HFFc6 (cell line): Measurements from ENCODE around the gene GRIN2A. TPM values are rescaled to one million over a fixed set of nuclear protein-coding genes. Genes with fewer than 3 reads are reported as not detected.

ENCODE experiments used
- DNase-seq: peaks from one replicate; pipeline ENCODE4 v3.0.0-alpha.2; 2018
- H3K27ac Mint-ChIP-seq: 2 replicates; pipeline ENCODE4 v1.8.0; 2020; ENCODE audit warnings: mild to moderate bottlenecking, mixed read lengths
- H3K27me3 Mint-ChIP-seq: 2 replicates; pipeline ENCODE4 v1.8.0; 2021; ENCODE audit warnings: mild to moderate bottlenecking, moderate library complexity, mixed read lengths; ENCODE audit not compliant: insufficient read depth
- H3K36me3 Mint-ChIP-seq: 2 replicates; pipeline ENCODE4 v1.8.0; 2021; ENCODE audit warnings: low read depth, mixed read lengths
- H3K4me1 Mint-ChIP-seq: 2 replicates; pipeline ENCODE4 v1.8.0; 2020; ENCODE audit warnings: low read depth, mixed read lengths
- H3K4me3 Mint-ChIP-seq: 2 replicates; pipeline ENCODE4 v1.8.0; 2020; ENCODE audit warnings: mild to moderate bottlenecking, moderate library complexity, mixed read lengths
- H3K9me3 Mint-ChIP-seq: 2 replicates; pipeline ENCODE4 v1.8.0; 2020; ENCODE audit warnings: mild to moderate bottlenecking, mixed read lengths
- CTCF ChIP-seq: fragments of 200-600 bp; sonication (generic); IDR thresholded peaks from 2 replicates; pipeline ENCODE4 v1.5.0; 2021; ENCODE audit warnings: antibody characterized with exemption, mild to moderate bottlenecking
- total RNA-seq, 6 experiments: library from RNA; stranded (reverse); fragmentation: NEBNext Ultra II Directional; extraction: Animal tissue kit (Norgen Biotek cat#: 25700); gene quantifications; 2 replicates in 1 of 6; 3 replicates in 5 of 6; pipeline ENCODE4 v1.2.3, GENCODE V29; 2021

GRIN2A gene
- total RNA-seq, 6 experiments from 2014 or later, result 0.02 to 0.18 (median 0.08) TPM; not detected in 1

- Mint-ChIP-seq H3K27ac (no peak overlapping the region), H3K36me3 (no peaks in the 10 kb centered on the region), H3K27me3 (peaks cover 11% of the 10 kb centered on the region), H3K4me1 (peaks cover 7% of the 10 kb centered on the region), H3K4me3 (no peak overlapping the region), H3K9me3 (no peaks in the 10 kb centered on the region)
- no peak for TF ChIP-seq CTCF
- DNase-seq, result no peak
These were observed 133.4 kb downstream of the GRIN2A start for GRCh38 chr16:10048850-10049249.

GRCh38 chr16:10045947-10046346, 136.3 kb downstream of the GRIN2A start:
- Mint-ChIP-seq H3K27ac (no peak overlapping the region), H3K4me3 (no peak overlapping the region), H3K9me3 (no peaks in the 10 kb centered on the region), H3K27me3 (peaks cover 5% of the 10 kb centered on the region), H3K36me3 (no peaks in the 10 kb centered on the region), H3K4me1 (peaks cover 7% of the 10 kb centered on the region)
- no peak for DNase-seq
- TF ChIP-seq CTCF, result no peak

GRCh38 chr16:10045291-10045775, 136.9 kb downstream of the GRIN2A start:
- Mint-ChIP-seq H3K27me3 (peaks cover 5% of the 10 kb centered on the region), H3K27ac (no peak overlapping the region), H3K4me1 (peaks cover 7% of the 10 kb centered on the region), H3K36me3 (no peaks in the 10 kb centered on the region), H3K4me3 (no peak overlapping the region), H3K9me3 (no peaks in the 10 kb centered on the region)
- no peak for DNase-seq
- TF ChIP-seq CTCF, result no peak

GRCh38 chr16:10040136-10041080, 141.8 kb downstream of the GRIN2A start:
- H3K4me3 Mint-ChIP-seq, result no peak overlapping the region
- DNase-seq, result no peak
- no peak for TF ChIP-seq CTCF
- no peak overlapping the region for H3K27ac Mint-ChIP-seq
- no peaks in the 10 kb centered on the region for H3K36me3 Mint-ChIP-seq
- peaks cover 9% of the 10 kb centered on the region for H3K27me3 Mint-ChIP-seq
- H3K9me3 Mint-ChIP-seq, result no peaks in the 10 kb centered on the region
- H3K4me1 Mint-ChIP-seq, result peaks cover 2% of the 10 kb centered on the region

- H3K9me3 Mint-ChIP-seq, result no peaks in the 10 kb centered on the region
- peak overlapping the region; percentile 49 for H3K4me3 Mint-ChIP-seq
- no peak overlapping the region for H3K27ac Mint-ChIP-seq
- H3K27me3 Mint-ChIP-seq, result peaks cover 13% of the 10 kb centered on the region; the same call in 1 of the 2 replicates
- no peaks in the 10 kb centered on the region for H3K4me1 Mint-ChIP-seq
- H3K36me3 Mint-ChIP-seq, result no peaks in the 10 kb centered on the region
- no peak for TF ChIP-seq CTCF
- no peak for DNase-seq
These were observed 142.8 kb downstream of the GRIN2A start for GRCh38 chr16:10039220-10040096.
